HG03342 (cell line): ENCODE measurements around the gene HOXB9.

Experiments
- ATAC-seq: cut with Tn5 transposase; IDR thresholded peaks from one replicate; pipeline ENCODE4 v1.9.1; 2021; ENCODE audit warnings: mild to moderate bottlenecking, moderate library complexity; ENCODE audit not compliant: unreplicated experiment

Gene HOXB9

GRCh38 chr17:48599354-48599753 lies 26.8 kb downstream of the HOXB9 start:
- ATAC-seq = no peak

DNA sequence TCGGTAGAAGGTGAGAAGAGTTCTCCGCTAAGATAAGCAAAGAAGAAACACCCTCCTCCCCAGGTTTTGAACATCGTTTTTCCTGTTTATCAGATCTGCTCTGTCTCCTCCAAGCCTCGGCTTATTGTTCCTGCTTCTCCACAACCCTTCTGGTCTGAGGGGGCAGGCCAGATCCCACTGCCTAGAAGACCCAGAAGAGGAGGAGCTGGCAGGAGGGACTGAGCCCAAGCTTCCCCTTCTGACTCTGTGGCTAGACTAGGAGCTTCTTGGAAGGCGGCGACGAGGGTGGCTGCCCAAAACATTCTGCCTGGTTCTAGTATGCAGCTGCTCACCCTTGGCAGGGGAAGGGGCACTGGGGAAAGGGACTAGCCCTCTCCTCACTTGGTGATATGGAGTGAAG lies 27.4 kb downstream of the HOXB9 start:
- ATAC-seq = no peak

DNA sequence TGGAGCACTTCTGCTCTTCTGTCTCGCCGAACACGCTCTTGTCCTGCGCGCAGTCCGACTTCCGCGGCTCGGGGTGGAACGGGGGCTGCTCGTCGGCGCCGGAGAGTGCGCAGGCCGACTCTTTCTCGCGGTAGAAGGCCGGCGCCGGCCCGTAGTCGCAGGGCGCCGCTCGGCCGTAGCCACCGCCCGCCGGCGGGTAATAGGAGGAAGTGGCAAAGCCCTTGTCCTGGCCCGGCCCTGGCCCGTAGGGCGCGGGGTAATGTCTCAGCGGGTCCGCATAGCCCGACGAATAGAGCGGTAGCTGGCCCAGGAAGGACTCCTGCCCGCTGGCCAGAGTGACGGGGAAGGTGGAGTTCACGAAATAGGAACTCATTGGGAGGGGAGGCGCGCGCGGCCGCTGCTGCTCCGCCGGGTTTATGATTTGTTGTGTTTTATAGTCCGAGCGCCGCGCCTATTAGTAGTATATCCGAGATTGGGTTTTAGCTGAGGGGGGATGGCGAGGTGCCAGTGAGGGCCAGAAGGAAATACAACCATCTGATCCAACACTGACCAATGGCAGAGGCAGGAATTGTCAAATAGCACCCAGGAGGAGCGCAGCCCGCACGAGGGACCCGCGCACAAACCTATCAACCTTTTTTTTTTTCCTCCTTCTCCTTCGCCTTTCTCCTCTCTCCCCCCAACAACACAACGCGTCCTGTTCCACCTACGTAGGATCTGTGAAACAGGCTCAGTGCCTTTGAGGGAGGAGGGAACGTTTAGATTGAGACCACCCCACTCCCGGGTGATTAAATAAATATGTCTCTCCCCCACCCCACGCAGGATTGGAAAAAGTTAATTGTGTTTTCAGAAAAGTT lies 28.2 kb downstream of the HOXB9 start:
- no peak for ATAC-seq

- ATAC-seq = no peak
Observed at GRCh38 chr17:48597528-48597777, 28.7 kb downstream of the HOXB9 start.

DNA sequence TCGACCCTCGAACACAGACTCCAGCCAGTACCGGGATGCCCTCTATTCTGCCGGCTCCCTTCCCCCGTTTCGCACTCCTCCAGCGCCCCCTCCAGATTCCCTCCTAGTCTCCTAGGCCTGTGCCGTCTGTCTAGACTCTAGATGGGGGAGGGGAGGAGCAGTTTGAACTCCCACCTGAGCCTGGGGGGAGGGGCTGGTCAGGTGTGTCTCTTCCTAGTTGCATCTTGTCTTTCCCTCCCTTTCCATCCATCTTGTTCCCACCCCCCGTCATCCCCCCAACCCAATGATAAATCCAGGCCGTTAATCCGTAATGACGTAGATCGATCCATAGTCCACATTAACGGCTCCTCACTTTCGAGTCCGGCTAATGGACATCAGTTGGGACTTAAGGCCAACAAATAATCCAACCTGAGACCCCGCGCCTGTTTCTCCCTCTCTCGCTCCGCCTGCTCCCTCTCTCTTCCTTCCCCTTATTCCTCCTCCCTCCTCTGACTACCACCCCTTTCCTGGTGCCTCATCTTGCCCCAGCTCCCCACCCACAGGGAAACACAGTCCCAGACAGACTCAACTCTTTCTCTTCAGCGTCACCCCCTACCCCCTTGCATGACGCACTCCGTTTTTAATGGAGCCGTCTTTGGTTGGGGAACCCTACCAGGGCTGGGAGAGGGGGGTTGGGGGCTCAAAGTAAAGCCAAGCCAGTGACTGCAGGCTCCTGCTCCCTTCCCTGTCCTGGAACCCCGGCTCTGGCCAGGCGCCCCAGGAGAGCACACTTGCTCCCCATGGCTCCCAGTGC lies 29.2 kb downstream of the HOXB9 start:
- ATAC-seq = no peak

DNA sequence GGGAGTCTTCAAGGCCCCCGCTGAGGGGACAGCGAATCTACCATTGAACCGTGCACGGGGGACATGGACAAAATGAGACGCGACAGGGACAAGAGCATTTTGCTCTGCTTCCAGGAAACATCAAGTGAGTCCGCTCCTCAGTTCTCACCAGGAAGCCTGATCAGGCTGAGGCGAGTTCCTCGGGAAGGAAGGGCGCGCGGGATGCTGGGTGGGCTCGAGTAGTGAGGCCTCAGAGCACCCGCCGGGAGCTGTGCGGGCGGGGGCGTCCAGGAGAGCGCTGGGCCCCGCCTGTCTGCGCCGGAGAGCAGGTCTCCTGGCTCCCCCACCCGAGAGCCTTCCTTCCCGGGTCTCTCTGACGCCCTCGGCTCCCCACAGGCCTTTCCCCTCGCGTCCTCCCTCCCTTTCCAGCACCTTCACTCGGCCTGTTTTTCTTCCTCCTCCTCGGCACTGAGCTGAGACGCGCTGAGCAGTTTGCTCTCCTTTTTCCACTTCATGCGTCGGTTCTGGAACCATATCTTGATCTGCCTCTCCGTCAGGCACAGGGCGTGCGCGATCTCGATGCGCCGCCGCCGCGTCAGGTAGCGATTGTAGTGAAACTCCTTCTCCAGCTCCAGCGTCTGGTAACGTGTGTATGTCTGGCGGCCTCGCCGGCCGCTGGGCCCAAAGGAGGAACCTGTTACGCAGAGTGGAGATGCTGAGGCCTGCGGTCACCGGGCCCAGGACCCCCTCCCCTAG lies 30.0 kb downstream of the HOXB9 start:
- ATAC-seq = no peak

- no peak for ATAC-seq
Observed at GRCh38 chr17:48595278-48595999, 30.7 kb downstream of the HOXB9 start.

GRCh38 chr17:48594538-48595277 lies 31.4 kb downstream of the HOXB9 start:
- no peak for ATAC-seq

GRCh38 chr17:48593840-48594537 lies 32.2 kb downstream of the HOXB9 start:
- no peak for ATAC-seq

GRCh38 chr17:48593126-48593829 lies 32.9 kb downstream of the HOXB9 start, which contains the start of gene HOXB5:
Gene HOXB5, minus strand, starts transcription at chr17:48593779. Its CDS starts 97 bp downstream, at chr17:48593682.
- ATAC-seq = no peak

GRCh38 chr17:48592577-48592976 lies 33.6 kb downstream of the HOXB9 start:
- ATAC-seq = no peak

GRCh38 chr17:48592057-48592514 lies 34.1 kb downstream of the HOXB9 start:
- ATAC-seq = no peak

DNA sequence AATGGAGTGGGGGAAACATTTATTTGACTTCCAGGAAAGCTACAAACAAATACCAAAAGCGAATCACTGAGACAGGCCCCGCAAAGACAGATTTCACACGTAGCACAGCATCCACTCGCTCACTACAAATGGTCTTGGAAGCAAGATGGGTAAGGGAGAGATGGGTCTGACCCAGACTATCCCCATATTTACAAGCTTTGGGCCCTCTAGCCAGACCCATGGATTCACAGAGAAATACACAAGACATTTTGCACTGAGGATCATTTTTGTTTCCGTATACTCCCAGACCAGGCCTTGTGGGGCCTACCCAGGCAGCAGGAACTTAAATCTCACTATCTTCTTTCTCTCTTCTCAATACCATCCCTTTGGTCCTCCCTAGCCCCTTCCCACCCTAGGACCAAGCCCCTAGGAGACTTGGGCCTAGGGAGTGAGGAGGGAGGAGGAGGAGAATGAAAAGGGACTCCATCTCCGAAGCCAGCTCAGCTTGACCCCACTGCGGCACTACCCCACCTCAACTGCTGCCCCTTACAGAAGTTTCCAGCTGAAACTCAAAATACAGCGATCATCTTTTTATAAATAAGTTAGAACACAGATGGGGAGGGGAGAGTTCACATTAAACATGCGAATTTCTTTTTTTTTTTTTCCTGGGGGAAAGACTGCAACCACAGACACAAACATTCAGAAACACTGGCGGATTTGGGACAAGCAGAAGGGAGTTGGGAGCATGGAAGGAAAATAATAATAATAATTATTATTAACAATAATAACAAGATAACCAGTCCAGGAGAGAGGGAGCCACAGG lies 34.7 kb downstream of the HOXB9 start:
- ATAC-seq = no peak

DNA sequence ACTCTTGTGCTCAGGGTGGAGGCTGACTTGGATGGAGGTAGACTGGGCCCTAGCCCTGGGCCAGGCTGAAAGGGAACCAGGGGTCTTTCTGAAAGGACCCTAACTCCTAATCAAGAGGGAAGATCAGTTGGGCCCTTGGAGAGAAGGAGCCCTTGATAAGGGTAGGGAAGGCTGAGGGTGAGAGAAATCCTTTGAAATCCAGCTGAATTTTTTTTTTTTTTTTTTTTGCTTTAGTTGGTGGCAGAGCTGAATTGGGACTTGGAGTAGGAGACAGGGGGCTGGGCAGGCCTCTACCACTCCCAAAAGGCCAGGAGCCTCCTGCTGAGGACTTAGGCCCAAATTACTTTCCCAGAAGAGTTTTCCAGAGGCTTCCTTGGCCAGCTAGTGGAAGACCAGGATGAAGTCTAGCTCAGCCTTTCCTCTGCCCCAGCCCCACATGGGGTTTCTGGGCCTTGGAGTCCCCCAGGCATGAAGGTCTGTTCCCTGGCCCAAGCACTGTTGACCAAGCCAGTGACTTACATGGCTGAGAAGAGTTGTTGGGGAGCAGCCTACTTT lies 35.5 kb downstream of the HOXB9 start:
- no peak for ATAC-seq

DNA sequence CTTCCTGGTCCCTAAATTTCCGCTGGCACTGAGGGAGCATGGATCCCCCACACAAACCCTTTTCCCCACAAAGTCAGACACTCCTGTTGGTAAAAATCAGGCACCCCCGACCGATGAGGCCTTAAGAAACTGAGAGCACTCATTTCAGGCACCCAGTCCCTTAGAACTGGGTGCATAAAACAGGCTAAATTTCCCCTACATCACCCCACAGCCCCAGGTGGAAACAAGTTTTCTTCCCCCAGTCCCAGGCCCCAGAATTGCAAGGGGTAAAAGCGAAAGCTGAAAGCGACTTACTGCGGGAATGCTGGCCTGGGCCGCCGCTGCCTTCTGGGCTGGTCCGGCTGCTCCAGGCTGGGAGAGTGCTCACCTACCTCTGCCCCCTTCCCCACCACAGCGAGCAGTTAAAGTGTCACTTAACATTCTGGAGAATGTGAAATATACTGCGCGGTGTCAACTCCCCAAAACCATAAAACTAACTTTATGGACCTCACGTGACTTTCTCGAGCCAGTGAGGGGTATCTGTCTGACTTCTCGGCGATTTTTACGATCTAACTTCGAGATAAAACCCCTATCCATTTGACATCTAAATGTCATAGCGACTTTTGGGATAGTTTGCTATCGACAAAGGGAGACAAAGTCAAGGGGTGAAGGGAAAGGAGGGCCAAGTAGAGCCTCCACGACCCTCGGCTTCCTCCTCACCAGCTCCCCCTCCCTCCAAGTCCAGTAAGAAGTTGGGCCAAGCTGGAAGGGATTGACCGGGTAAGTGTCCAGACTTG lies 36.1 kb downstream of the HOXB9 start, which contains the start of gene HOXB3:
HOXB3 (minus strand) TSS at position 411 of the 776 bp plus-strand sequence. CDS start 37,767 bp downstream, outside the sequence.
- ATAC-seq = no peak

- no peak for ATAC-seq
Observed at GRCh38 chr17:48589060-48589830, 36.9 kb downstream of the HOXB9 start.
